GM13976 (cell line): Measurements from ENCODE around the gene CTXND1.

Experiments
- DNase-seq: peaks from one replicate; pipeline ENCODE4 v3.0.0; 2012; ENCODE audit warnings: low spot score
- in situ Hi-C: fragments of 300-500 bp; cut with MboI; formaldehyde crosslinking; loops from one replicate; pipeline ENCODE4 v1.12.0; 2022; ENCODE audit warnings: low sequenced_read_pairs, mixed read lengths, inconsistent platforms; ENCODE audit not compliant: unreplicated experiment
- TF ChIP-seq, protein P1 (sequence below): IDR thresholded peaks from 2 replicates; pipeline ENCODE4 v1.5.1; 2012; ENCODE audit warnings: borderline replicate concordance, mild to moderate bottlenecking; ENCODE audit not compliant: insufficient read depth; ENCODE audit errors: extremely low read depth, missing control alignments, control extremely low read depth

Gene CTXND1

DNA sequence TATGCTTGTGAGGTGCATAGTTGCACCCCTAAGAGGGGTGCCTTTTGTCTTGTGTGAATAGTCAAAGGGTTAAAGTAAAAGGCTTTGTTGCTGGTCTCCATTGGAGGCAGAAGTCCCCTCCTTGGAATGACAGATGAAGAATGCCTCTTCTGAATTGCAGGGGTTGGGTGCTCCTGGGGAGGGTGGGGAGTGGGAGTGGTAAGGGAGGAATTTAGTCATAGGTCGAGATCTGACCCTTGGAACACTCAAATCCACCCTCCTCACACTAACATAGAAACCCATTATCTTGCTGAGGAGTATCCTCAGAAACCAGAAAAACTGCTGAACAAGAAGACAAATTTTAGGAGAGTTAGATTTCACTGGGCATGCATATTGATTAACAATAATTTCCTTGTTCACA lies 4.7 kb downstream of the CTXND1 start:
- in situ Hi-C loops = no loop called here
- TF ChIP-seq, protein P1, sequence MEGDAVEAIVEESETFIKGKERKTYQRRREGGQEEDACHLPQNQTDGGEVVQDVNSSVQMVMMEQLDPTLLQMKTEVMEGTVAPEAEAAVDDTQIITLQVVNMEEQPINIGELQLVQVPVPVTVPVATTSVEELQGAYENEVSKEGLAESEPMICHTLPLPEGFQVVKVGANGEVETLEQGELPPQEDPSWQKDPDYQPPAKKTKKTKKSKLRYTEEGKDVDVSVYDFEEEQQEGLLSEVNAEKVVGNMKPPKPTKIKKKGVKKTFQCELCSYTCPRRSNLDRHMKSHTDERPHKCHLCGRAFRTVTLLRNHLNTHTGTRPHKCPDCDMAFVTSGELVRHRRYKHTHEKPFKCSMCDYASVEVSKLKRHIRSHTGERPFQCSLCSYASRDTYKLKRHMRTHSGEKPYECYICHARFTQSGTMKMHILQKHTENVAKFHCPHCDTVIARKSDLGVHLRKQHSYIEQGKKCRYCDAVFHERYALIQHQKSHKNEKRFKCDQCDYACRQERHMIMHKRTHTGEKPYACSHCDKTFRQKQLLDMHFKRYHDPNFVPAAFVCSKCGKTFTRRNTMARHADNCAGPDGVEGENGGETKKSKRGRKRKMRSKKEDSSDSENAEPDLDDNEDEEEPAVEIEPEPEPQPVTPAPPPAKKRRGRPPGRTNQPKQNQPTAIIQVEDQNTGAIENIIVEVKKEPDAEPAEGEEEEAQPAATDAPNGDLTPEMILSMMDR = no peak
- no peak for DNase-seq

DNA sequence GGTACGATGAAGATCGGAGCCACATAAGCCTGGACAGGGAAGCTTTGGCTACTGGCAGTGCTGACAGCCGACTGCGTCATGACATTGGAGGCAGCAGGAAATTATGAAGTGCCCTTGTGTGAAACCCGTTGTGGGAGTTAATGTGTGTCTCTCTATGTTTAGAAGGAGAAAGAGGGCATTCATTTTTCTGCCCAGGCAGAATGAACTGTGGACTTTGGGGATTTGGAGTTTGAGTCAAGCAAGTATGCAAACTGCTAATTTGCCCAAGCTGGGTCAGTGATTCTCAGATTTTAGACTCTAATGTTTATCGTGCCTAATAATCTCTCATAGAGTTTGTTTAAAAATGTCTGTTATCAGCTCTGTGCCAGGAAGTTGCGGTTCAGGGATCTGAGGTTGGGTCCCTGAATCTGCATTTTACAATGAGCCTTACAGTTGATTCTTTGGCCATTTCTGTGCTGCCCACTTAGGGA lies 5.6 kb downstream of the CTXND1 start:
- in situ Hi-C loops = no loop called here
- TF ChIP-seq, protein P1 = no peak

DNA sequence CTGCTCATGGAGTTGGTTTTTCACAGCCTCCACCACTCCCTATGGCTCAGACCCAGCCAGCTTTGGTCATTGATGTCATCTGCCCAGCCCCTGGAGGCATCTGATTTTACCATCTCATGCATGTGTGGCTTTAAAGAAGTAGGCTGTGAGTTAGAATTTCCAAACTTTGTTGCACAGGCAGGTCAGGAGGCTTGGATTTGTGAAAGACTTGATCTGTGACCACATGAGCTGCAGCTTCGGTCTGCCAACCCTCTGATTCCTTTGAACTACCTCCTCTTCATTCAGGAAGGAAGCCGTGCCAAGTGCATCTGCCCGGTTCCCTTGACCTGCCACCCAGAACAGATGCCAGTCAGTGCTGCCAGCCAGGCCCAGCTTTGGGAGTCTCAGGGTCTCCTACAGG lies 9.2 kb downstream of the CTXND1 start:
- in situ Hi-C loops = no loop called here
- DNase-seq = no peak
- TF ChIP-seq, protein P1 = no peak

More for the DNA sequence above, 5.6 kb downstream of the CTXND1 start:
- DNase-seq = no peak

- in situ Hi-C loops = no loop called here
- peak; percentile 60 for DNase-seq
- TF ChIP-seq, protein P1 = peak; percentile 30
These were observed 9.8 kb downstream of the CTXND1 start for GRCh38 chr15:80242132-80242769.

- in situ Hi-C loops = no loop called here
- no peak for DNase-seq
- TF ChIP-seq, protein P1 = no peak
These were observed 10.5 kb downstream of the CTXND1 start for GRCh38 chr15:80241508-80241907.

- in situ Hi-C loops = no loop called here
- DNase-seq = no peak
These were observed 11.7 kb downstream of the CTXND1 start for GRCh38 chr15:80240276-80240675.

More at GRCh38 chr15:80240276-80240675, 11.7 kb downstream of the CTXND1 start:
- TF ChIP-seq, protein P1 = no peak
